Rectal smooth muscle tissue (tissue), 1 donor: ENCODE results near the gene PRKCZ.
A peak's percentile ranks its signal among the peaks of the same experiment; 100 is the strongest.

Experiments used
- H3K27ac ChIP-seq: one replicate; pipeline ENCODE4 v1.7.0; 2013; ENCODE audit warnings: low read depth, low read length, inconsistent platforms
- H3K27me3 ChIP-seq: one replicate; pipeline ENCODE4 v1.7.0; 2013; ENCODE audit warnings: low read length; ENCODE audit not compliant: control insufficient read depth, insufficient read depth
- H3K36me3 ChIP-seq: one replicate; pipeline ENCODE4 v1.7.0; 2013; ENCODE audit warnings: low read length; ENCODE audit not compliant: control insufficient read depth, insufficient read depth
- H3K4me1 ChIP-seq: one replicate; pipeline ENCODE4 v1.7.0; 2013; ENCODE audit warnings: low read length; ENCODE audit not compliant: control insufficient read depth, insufficient read depth
- H3K4me3 ChIP-seq: one replicate; pipeline ENCODE4 v1.7.0; 2013; ENCODE audit warnings: low read length
- H3K9ac ChIP-seq: one replicate; pipeline ENCODE4 v1.7.0; 2013; ENCODE audit warnings: low read length

PRKCZ gene

DNA sequence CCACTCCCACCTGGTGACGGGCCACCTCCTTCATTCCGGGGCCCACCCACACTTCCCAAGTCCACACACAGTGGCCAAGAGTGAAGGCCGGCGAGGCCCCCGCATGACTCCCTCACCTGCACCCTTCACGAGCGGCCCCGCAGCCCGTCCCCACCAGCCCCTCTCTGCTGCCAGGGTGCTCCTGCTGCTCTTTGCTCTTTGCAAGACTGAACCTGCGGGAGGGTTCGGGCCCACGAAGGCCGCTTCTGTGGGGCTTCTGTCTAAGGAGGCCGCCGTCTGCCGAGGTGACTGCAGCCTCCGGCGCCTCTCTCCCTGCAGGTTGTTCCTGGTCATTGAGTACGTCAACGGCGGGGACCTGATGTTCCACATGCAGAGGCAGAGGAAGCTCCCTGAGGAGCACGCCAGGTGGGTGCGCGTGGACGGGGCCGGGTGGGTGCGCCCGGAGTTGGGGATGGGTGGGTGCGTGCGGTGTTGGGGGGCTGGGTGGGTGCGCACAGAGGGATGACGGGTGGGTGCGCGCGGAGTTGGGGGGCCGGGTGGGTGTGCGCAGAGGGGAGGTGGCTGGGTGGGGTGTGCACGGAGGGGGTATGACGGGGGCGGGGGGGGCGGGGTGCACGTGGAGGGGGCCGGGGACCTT lies 119.1 kb downstream of the PRKCZ start:
- peaks cover 4% of the 10 kb centered on the region for H3K36me3 ChIP-seq

DNA sequence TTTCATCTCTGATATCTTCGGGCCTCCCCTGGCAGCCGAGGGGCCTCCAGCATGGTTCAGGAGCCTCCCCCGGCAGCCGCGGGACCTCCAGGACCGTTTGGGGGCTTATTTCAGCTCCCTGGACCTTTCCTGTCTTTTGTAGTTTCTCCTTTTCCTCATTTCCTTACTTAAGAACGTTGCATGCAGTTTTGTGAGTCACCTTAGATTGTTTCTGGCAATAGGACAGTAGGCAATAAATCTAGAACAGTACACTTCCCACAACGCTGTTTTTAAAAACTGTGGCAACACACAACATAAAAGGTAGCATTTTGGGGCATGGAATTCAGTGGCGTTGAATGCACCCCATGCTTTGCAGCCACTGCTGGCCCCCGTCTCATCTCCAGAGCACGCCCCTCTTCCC lies 120.0 kb downstream of the PRKCZ start:
- Histone ChIP-seq H3K4me3 (no peak overlapping the region), H3K36me3 (peaks cover 4% of the 10 kb centered on the region), H3K4me1 (no peaks in the 10 kb centered on the region), H3K9ac (no peak overlapping the region), H3K27ac (no peak overlapping the region), H3K27me3 (no peaks in the 10 kb centered on the region)

More for the DNA sequence above, 119.1 kb downstream of the PRKCZ start:
- H3K4me1 ChIP-seq = no peaks in the 10 kb centered on the region
- H3K27me3 ChIP-seq = no peaks in the 10 kb centered on the region
- no peak overlapping the region for H3K27ac ChIP-seq
- H3K4me3 ChIP-seq = no peak overlapping the region
- H3K9ac ChIP-seq = no peak overlapping the region

DNA sequence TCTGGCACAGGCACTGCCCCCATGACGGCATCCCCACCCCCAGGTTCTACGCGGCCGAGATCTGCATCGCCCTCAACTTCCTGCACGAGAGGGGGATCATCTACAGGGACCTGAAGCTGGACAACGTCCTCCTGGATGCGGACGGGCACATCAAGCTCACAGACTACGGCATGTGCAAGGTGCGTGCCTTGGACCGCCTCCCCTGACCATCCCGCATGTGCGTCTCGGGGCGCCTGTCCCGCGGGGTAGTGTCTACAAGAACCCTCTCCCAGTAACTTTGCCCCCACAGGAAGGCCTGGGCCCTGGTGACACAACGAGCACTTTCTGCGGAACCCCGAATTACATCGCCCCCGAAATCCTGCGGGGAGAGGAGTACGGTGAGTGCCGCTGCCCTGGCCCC lies 121.8 kb downstream of the PRKCZ start:
- H3K36me3 ChIP-seq = peaks cover 4% of the 10 kb centered on the region
- no peak overlapping the region for H3K9ac ChIP-seq
- H3K27me3 ChIP-seq = no peaks in the 10 kb centered on the region
- H3K4me3 ChIP-seq = no peak overlapping the region
- H3K4me1 ChIP-seq = no peaks in the 10 kb centered on the region
- no peak overlapping the region for H3K27ac ChIP-seq

DNA sequence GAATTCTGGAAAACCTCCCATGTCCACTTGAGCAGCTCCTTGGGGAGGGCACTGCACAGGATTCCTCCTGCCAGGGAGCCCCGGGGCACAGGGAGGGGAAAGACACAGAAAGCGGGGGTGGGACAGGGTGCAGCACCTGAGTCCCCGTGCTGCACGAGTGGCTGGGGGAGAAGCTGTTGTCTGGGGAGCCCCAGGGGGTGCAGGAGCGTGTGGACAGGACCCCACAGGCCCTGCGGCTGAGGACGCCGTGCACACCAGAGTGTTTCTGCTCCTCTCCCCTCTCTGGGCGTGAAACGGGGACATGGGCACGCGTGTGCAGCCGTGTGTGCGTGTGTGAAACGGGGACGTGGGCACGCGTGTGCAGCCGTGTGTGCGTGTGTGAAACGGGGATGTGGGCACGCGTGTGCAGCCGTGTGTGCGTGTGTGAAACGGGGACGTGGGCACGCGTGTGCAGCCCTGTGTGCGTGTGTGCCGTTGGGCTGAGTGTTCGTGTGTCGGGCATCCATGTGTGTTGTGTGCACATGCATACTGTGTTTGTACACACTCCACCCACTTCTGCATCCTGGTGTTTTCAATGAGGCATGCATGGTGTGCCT lies 122.4 kb downstream of the PRKCZ start:
- no peaks in the 10 kb centered on the region for H3K27me3 ChIP-seq
- no peak overlapping the region for H3K4me3 ChIP-seq
- no peaks in the 10 kb centered on the region for H3K4me1 ChIP-seq
- H3K9ac ChIP-seq = no peak overlapping the region
- peaks cover 4% of the 10 kb centered on the region for H3K36me3 ChIP-seq
- no peak overlapping the region for H3K27ac ChIP-seq

DNA sequence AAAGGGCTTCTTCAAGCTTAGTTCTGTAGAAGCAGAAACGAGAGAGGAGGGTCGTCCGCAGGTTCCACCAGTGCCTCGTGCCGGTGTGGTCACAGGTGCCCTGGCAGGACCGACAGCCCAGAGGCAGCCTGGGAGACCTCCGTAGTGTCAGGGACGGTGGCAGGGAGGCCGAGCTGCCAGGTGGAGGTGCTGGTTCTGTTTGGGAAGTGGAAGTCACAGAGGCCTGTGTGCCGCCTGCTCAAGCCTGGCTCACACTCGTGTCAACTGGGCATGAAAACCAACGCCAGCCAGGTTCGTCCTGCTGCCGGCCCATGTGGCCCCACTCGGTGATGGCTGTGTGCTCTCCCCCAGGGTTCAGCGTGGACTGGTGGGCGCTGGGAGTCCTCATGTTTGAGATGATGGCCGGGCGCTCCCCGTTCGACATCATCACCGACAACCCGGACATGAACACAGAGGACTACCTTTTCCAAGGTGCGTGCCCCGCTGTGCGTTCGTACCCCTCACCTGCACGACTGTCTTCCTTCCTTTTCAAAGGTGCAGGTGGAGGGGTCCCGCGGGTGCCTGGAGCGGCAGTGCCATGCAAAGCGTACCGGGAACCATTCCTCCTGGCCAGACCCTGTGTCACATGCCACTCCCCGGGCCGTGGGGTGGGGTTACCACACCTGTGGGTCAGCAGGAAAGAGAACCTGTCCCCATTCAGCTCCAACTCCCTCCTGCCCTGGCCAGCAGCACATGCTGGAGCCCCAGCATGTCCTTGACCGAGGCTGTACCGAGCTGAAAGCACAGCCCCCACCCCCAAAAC lies 123.5 kb downstream of the PRKCZ start:
- no peak overlapping the region for H3K9ac ChIP-seq
- no peak overlapping the region for H3K4me3 ChIP-seq
- H3K36me3 ChIP-seq = peaks cover 4% of the 10 kb centered on the region
- no peaks in the 10 kb centered on the region for H3K27me3 ChIP-seq
- H3K27ac ChIP-seq = no peak overlapping the region
- no peaks in the 10 kb centered on the region for H3K4me1 ChIP-seq

DNA sequence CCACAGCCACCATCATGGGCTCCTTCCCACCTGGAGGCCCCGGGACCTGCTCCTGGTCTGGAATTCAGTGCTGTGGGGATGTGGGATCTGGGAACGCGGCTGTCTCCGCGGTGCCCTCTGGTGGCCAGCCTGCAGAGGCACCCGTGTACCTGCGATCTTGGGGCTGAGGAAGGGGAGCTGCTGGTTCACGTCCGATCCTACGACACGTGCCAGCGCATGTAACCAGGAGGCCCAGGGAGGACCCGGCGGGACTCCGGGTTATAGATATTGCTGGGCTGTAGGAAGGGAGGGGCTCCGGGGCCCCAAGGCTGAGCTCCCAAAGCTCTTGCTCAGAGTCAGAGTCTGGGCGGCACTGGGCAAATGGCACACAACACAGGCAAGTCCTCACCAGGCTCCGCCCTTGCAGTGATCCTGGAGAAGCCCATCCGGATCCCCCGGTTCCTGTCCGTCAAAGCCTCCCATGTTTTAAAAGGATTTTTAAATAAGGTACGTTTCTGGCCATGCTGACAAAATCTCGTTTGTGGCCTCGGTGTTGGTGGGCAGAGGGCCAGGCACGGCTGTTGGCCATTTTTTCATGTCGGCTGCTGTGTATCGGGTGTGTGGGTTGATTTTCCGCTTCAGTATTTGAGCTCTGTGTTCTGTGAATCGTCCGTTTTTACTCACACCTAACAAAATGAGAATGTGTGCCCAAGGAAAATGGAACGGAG lies 124.3 kb downstream of the PRKCZ start:
- Histone ChIP-seq H3K27ac (peak overlapping the region; percentile 59), H3K36me3 (peaks cover 4% of the 10 kb centered on the region), H3K4me3 (peak overlapping the region; percentile 65), H3K4me1 (no peaks in the 10 kb centered on the region), H3K9ac (peak overlapping the region; percentile 2), H3K27me3 (no peaks in the 10 kb centered on the region)

DNA sequence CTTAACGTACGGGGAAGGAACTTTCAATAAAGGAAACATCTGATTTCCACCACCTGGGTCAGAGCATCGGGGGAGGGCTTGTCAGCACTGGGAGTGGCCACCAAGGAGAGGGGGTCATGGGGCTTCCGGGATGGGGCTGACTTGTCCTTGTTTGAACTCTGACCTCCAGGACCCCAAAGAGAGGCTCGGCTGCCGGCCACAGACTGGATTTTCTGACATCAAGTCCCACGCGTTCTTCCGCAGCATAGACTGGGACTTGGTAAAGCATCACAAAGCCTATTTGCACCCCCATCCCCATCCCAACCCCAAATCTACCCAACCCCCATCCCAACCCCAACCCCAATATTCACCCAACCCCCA lies 124.8 kb downstream of the PRKCZ start:
- H3K27me3 ChIP-seq = no peaks in the 10 kb centered on the region
- H3K27ac ChIP-seq = peak overlapping the region; percentile 59
- peak overlapping the region; percentile 65 for H3K4me3 ChIP-seq
- H3K4me1 ChIP-seq = no peaks in the 10 kb centered on the region
- no peak overlapping the region for H3K9ac ChIP-seq
- peaks cover 4% of the 10 kb centered on the region for H3K36me3 ChIP-seq

DNA sequence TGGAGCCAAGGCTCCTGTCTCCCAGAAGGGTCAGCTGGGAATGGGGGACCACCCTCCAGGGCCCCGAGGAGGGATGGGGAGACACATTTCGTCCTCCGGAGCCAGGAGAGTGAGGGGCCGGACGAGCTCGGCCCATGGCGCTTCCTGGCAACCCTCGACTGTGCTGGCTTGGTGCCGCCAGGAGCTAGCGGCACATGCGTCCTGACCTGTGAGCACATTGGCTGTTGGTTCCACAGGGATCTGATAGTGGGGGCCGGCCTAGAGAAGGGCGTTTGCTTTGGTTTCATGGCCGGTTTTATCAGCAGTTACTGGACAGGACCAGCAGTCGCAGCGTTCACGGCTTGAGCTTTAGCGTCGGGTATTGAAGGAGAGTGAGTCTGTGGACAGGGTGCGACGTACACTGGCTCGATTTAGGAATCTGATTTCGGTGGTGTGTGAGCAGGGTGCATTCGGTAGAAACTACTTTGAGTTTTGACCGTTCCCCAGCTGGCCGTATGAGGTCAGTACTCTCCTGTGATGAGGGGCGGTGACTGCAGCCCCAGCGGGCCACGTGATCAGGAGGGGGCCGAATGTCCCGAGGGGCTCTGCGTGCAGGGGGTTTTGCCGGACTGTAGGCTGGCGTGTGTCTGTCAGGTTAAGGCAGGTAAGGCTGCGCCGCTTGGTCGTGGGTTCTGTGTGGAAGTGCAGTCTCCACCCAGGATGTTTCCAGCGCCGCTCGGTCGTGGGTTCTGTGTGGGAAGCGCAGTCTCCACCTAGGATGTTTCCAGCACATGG lies 125.7 kb downstream of the PRKCZ start:
- Histone ChIP-seq H3K4me1 (no peaks in the 10 kb centered on the region), H3K27ac (no peak overlapping the region), H3K9ac (no peak overlapping the region), H3K4me3 (no peak overlapping the region), H3K27me3 (no peaks in the 10 kb centered on the region), H3K36me3 (peaks cover 9% of the 10 kb centered on the region)

DNA sequence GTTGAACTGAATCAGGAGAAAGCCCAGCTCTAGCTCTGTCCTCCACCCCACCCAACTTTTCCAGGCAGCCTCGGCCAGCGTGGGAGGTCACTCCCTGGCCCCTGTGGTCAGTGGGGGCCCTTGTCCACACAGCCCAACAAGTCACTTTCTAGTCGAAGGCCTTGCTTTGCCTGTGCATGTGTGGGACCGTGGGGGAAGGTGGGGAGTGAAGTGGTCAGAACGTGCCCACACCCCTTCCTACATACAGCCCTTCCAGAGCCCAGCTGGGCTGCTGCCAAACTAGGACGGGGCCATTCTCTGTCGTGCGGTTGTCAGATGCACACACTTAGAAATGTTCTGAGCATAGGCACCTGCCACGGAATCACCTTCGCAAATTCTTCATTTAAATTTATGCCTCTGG lies 126.4 kb downstream of the PRKCZ start:
- H3K27ac ChIP-seq = no peak overlapping the region
- no peaks in the 10 kb centered on the region for H3K4me1 ChIP-seq
- peaks cover 7% of the 10 kb centered on the region for H3K36me3 ChIP-seq

DNA sequence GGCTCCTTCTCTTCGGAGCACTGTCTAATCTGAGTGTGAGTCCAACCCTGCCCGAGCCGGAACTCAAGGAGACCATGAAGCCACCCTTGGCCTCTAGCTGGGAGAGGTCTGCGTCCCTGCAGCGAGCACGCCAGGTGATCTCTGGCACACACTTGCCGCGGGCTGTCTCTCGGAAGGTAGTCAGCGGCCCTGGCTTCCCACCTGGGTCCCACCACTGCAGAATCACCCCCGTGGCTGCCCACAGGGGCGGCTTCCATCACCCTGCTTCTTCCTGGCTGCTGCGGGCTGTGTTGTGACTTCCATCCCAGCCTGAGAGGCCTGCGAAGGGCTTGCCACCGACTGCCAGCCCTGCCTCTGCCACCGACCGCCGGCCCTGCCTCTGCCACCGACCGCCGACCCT lies 127.3 kb downstream of the PRKCZ start:
- Histone ChIP-seq H3K27me3 (no peaks in the 10 kb centered on the region), H3K36me3 (peaks cover 5% of the 10 kb centered on the region), H3K9ac (no peak overlapping the region), H3K27ac (no peak overlapping the region), H3K4me3 (no peak overlapping the region), H3K4me1 (no peaks in the 10 kb centered on the region)

More for the DNA sequence above, 126.4 kb downstream of the PRKCZ start:
- H3K27me3 ChIP-seq = no peaks in the 10 kb centered on the region
- no peak overlapping the region for H3K9ac ChIP-seq
- H3K4me3 ChIP-seq = no peak overlapping the region

DNA sequence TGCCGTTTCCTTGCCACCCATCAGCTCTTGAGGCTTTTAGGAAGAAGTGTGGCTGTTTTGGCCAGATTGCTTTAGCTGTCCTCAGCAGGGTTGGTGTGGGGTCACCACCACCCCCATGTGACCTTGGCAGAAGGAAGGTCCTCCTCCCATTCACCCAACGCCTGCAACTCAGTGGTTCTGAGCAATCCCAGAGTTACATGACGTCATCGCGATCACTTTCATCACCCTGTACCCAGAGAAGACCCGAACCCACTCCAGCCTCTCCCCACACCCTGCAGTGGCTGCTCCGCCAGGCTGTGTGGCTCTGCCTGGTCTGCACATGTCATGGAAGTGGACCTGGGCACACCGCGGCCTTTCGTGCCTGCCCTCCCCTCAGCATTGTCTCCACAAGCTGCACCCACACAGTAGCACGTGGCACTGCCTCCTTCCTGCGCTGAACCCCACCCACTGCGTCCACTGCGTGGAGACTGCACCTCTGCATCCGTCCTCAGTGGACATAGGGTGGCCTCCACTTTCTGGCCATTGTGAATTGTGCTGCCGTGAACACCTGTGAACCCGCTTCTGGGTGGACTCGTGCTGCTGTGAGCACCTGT lies 127.8 kb downstream of the PRKCZ start:
- H3K27ac ChIP-seq = no peak overlapping the region
- peaks cover 5% of the 10 kb centered on the region for H3K36me3 ChIP-seq
- no peak overlapping the region for H3K4me3 ChIP-seq

More for the DNA sequence above, 127.8 kb downstream of the PRKCZ start:
- H3K9ac ChIP-seq = no peak overlapping the region
- no peaks in the 10 kb centered on the region for H3K4me1 ChIP-seq
- H3K27me3 ChIP-seq = no peaks in the 10 kb centered on the region
